Thymus (tissue), 11 donors: ENCODE measurements around the gene STAG3. TPM values are rescaled to one million over a fixed set of nuclear protein-coding genes. Genes with fewer than 3 reads are reported as not detected.

ENCODE experiments used
- DNase-seq, 9 donors: peaks; one replicate each; pipeline ENCODE4 v3.0.0-alpha.2; 2013; ENCODE audit warnings: low spot score in 9 of 9, low read depth in 6 of 9, missing footprints in 1 of 9
- H3K27ac ChIP-seq, 2 donors: one replicate each; pipeline ENCODE4 v1.5.1; 2013; ENCODE audit warnings: control low read depth in 1 of 2, low read depth in 1 of 2, low read length in 1 of 2, mild to moderate bottlenecking in 1 of 2, moderate library complexity in 1 of 2
- H3K27me3 ChIP-seq, 2 donors: one replicate each; pipeline ENCODE4 v1.5.1; 2013; ENCODE audit warnings: low read length in 1 of 2; ENCODE audit not compliant: control insufficient read depth in 2 of 2, insufficient read depth in 1 of 2
- H3K36me3 ChIP-seq, 2 donors: one replicate each; pipeline ENCODE4 v1.5.1; 2013; ENCODE audit warnings: low read length in 1 of 2, mild to moderate bottlenecking in 1 of 2, moderate library complexity in 1 of 2; ENCODE audit not compliant: control insufficient read depth in 2 of 2, insufficient read depth in 2 of 2
- H3K4me1 ChIP-seq, 2 donors: one replicate each; pipeline ENCODE4 v1.5.1; 2013; ENCODE audit warnings: low read length in 2 of 2; ENCODE audit not compliant: control insufficient read depth in 2 of 2, insufficient read depth in 2 of 2
- H3K4me3 ChIP-seq, 2 donors: one replicate each; pipeline ENCODE4 v1.5.1; 2013; ENCODE audit warnings: low read length in 2 of 2, control low read depth in 1 of 2, mild to moderate bottlenecking in 1 of 2
- H3K9me3 ChIP-seq, 2 donors: one replicate each; pipeline ENCODE4 v1.5.1; 2013; ENCODE audit warnings: low read length in 1 of 2, mild to moderate bottlenecking in 1 of 2; ENCODE audit not compliant: control insufficient read depth in 2 of 2, insufficient read depth in 1 of 2
- WGBS: extraction: QIAGEN DNeasy Blood & Tissue Kit; methylation state at CpG from one replicate; pipeline ENCODE4 v1.1.7; 2013; 5-methylcytosine and 5-hydroxymethylcytosine counted together
- polyA plus RNA-seq: library from polyadenylated mRNA; stranded (reverse); fragments of 200-250 nt; gene quantifications from one replicate; pipeline ENCODE4 v1.2.3, GENCODE V29; 2013
- total RNA-seq: library from RNA; stranded (reverse); fragments of 120-200 nt; gene quantifications from one replicate; pipeline ENCODE4 v1.2.4, GENCODE V29; 2013
- donor health status: healthy.

The STAG3 gene
- total and polyA plus RNA-seq, 2 donors: 36.0 to 59.1 TPM

- Histone ChIP-seq H3K4me3 (no peak overlapping the region), H3K4me1 (peaks cover 12 to 37% of the 10 kb centered on the region in 2 donors), H3K27ac (no peak overlapping the region), H3K27me3 (no peaks in the 10 kb centered on the region), H3K36me3 (peaks cover 46 to 57% of the 10 kb centered on the region in 2 donors), H3K9me3 (no peaks in the 10 kb centered on the region)
- no peak for DNase-seq
- 98% methylated on average over 18 of the region's 18 CpGs for WGBS
Measured at GRCh38 chr7:100152937-100153666, 24.6 kb upstream of the STAG3 start.

GRCh38 chr7:100153708-100154535 lies 23.8 kb upstream of the STAG3 start:
- Histone ChIP-seq H3K36me3 (peaks cover 46 to 57% of the 10 kb centered on the region in 2 donors), H3K4me1 (peaks cover 8 to 37% of the 10 kb centered on the region in 2 donors)
- WGBS: 93% methylated on average over 16 of the region's 16 CpGs

GRCh38 chr7:100154651-100155491 lies 22.8 kb upstream of the STAG3 start:
- no peak for DNase-seq
- H3K27ac ChIP-seq: no peak overlapping the region
- H3K4me1 ChIP-seq: peaks cover 8 to 38% of the 10 kb centered on the region in 2 donors
- peaks cover 49 to 60% of the 10 kb centered on the region in 2 donors for H3K36me3 ChIP-seq
- H3K4me3 ChIP-seq: no peak overlapping the region
- H3K9me3 ChIP-seq: no peaks in the 10 kb centered on the region
- H3K27me3 ChIP-seq: no peaks in the 10 kb centered on the region
- WGBS: 96% methylated on average over 30 of the region's 30 CpGs

More at GRCh38 chr7:100153708-100154535, 23.8 kb upstream of the STAG3 start:
- Histone ChIP-seq H3K4me3 (no peak overlapping the region), H3K27ac (peak overlapping the region in 1 of 2 donors; percentile 48), H3K9me3 (no peaks in the 10 kb centered on the region), H3K27me3 (no peaks in the 10 kb centered on the region)
- DNase-seq: no peak

GRCh38 chr7:100155553-100156317 lies 22.0 kb upstream of the STAG3 start:
- Histone ChIP-seq H3K27ac (peak overlapping the region in 1 of 2 donors; percentile 55), H3K4me3 (no peak overlapping the region), H3K36me3 (peaks cover 57 to 67% of the 10 kb centered on the region in 2 donors), H3K27me3 (no peaks in the 10 kb centered on the region), H3K4me1 (peaks cover 6 to 33% of the 10 kb centered on the region in 2 donors), H3K9me3 (no peaks in the 10 kb centered on the region)
- no peak for DNase-seq
- 97% methylated on average over 20 of the region's 20 CpGs for WGBS

GRCh38 chr7:100156331-100157068 lies 21.2 kb upstream of the STAG3 start:
- peaks cover 6 to 33% of the 10 kb centered on the region in 2 donors for H3K4me1 ChIP-seq
- H3K9me3 ChIP-seq: no peaks in the 10 kb centered on the region
- peak overlapping the region in 1 of 2 donors; percentile 64 for H3K4me3 ChIP-seq
- peak in 1 of 9 donors; percentile 71 for DNase-seq
- peak overlapping the region; percentile 46 to 55 for H3K27ac ChIP-seq
- 87% methylated on average over 16 of the region's 16 CpGs for WGBS
- no peaks in the 10 kb centered on the region for H3K27me3 ChIP-seq
- peaks cover 57 to 69% of the 10 kb centered on the region in 2 donors for H3K36me3 ChIP-seq

- H3K4me3 ChIP-seq: peak overlapping the region in 1 of 2 donors; percentile 64
- H3K9me3 ChIP-seq: no peaks in the 10 kb centered on the region
Measured at GRCh38 chr7:100157069-100157333, 20.7 kb upstream of the STAG3 start.

GRCh38 chr7:100157334-100158228 lies 20.1 kb upstream of the STAG3 start:
- Histone ChIP-seq H3K27me3 (no peaks in the 10 kb centered on the region), H3K4me1 (peaks cover 6 to 35% of the 10 kb centered on the region in 2 donors), H3K9me3 (no peaks in the 10 kb centered on the region), H3K4me3 (peak overlapping the region; percentile 64 to 100), H3K27ac (peak overlapping the region; percentile 63 to 88), H3K36me3 (peaks cover 57 to 61% of the 10 kb centered on the region in 2 donors)
- 43% methylated on average over 32 of the region's 32 CpGs for WGBS
- no peak for DNase-seq

More at GRCh38 chr7:100157069-100157333, 20.7 kb upstream of the STAG3 start:
- no peak for DNase-seq
- WGBS: 93% methylated on average over 5 of the region's 5 CpGs
- Histone ChIP-seq H3K4me1 (peaks cover 6 to 31% of the 10 kb centered on the region in 2 donors), H3K27ac (peak overlapping the region; percentile 46 to 55), H3K27me3 (no peaks in the 10 kb centered on the region), H3K36me3 (peaks cover 57 to 64% of the 10 kb centered on the region in 2 donors)
